ENCODE results near the gene ACTL7A.

Gene ACTL7A

DNA sequence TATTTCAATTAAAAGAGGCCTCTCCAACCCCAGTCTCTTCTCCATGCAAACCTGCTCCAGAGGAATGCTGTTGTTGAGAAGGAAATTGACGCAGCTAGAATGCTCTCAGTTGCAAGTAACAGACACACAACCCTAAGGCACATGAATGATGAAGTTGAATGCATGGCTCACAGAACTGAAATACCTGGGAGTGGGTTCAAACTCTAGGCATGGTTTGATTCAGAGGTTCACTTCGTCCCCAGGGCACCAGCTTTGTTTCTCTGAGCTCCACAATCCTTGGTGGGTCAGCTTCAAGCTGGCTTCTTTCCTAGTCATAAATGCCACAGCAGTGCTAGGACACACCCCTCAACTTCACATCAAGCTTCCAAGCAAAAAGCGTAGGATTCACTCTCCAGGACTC is 10.9 kb upstream of the ACTL7A start:
- Histone ChIP-seq H3K36me3 (ENCODE audit: insufficient read depth, low read length) (no peaks in the 10 kb centered on the region), H3K9me3 (replicated peaks; ENCODE audit: low read length) (no peaks in the 10 kb centered on the region), H3K9ac (ENCODE audit: low read depth, low read length) (no peak overlapping the region), H3K4me1 (ENCODE audit: control insufficient read depth, insufficient read depth, low read length) (no peaks in the 10 kb centered on the region), H3K4me3 (ENCODE audit: low read length) (no peak overlapping the region), H3K27me3 (ENCODE audit: control insufficient read depth, insufficient read depth, low read length) (peaks cover 13% of the 10 kb centered on the region), H3K4me2 (ENCODE audit: low read length) (no peak overlapping the region)

DNA sequence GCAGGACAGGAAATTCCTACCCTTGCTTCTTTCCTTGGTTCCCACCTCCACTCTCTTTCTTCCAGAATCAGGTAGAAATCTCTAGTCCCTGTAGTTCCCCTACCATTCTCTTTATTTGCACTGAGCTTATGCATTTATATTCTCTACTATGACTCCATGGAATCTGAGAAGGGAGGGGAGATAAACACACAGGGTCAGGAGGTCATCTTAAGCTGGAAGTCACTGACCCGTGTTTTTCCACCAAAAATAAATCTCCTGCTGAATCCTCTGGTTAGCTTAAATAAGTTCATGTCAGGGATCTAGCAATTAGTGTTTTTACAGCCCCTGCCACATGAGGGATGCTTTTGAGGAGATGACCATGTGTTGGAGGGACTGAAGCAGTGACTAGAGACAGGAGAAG is 10.0 kb upstream of the ACTL7A start:
- Histone ChIP-seq H3K4me1 (ENCODE audit: control insufficient read depth, insufficient read depth, low read length) (no peaks in the 10 kb centered on the region), H3K4me3 (ENCODE audit: low read length) (no peak overlapping the region), H3K9ac (ENCODE audit: low read depth, low read length) (no peak overlapping the region), H3K4me2 (ENCODE audit: low read length) (no peak overlapping the region), H3K9me3 (replicated peaks; ENCODE audit: low read length) (no peaks in the 10 kb centered on the region), H3K36me3 (ENCODE audit: insufficient read depth, low read length) (no peaks in the 10 kb centered on the region), H3K27me3 (ENCODE audit: control insufficient read depth, insufficient read depth, low read length) (peaks cover 13% of the 10 kb centered on the region)

DNA sequence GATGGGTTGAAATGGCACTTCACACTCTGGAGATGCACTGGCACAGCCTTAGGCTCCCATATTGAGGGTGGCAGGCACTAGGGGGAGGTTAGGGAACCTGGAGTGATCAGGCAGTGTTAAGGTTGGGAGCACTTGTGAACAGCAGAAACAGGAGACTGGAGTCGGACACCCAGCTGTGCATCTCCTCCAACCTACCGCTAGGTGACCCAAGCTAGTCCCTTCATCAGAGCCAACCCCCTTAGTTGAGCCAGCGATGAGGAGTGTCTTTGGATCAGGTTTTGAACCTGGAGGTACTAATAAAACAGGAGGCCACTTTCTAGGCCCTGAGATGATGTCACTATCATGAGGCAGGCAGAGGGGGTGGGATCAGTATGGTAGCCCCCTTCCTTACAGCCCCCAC is 8.0 kb upstream of the ACTL7A start:
- no peak overlapping the region for H3K9ac ChIP-seq (ENCODE audit: low read depth, low read length)
- H3K4me2 ChIP-seq (ENCODE audit: low read length) = no peak overlapping the region
- H3K4me3 ChIP-seq (ENCODE audit: low read length) = no peak overlapping the region
- H3K4me1 ChIP-seq (ENCODE audit: control insufficient read depth, insufficient read depth, low read length) = no peaks in the 10 kb centered on the region
- H3K27me3 ChIP-seq (ENCODE audit: control insufficient read depth, insufficient read depth, low read length) = peaks cover 13% of the 10 kb centered on the region
- no peaks in the 10 kb centered on the region for H3K9me3 ChIP-seq (replicated peaks; ENCODE audit: low read length)
- H3K36me3 ChIP-seq (ENCODE audit: insufficient read depth, low read length) = no peaks in the 10 kb centered on the region

DNA sequence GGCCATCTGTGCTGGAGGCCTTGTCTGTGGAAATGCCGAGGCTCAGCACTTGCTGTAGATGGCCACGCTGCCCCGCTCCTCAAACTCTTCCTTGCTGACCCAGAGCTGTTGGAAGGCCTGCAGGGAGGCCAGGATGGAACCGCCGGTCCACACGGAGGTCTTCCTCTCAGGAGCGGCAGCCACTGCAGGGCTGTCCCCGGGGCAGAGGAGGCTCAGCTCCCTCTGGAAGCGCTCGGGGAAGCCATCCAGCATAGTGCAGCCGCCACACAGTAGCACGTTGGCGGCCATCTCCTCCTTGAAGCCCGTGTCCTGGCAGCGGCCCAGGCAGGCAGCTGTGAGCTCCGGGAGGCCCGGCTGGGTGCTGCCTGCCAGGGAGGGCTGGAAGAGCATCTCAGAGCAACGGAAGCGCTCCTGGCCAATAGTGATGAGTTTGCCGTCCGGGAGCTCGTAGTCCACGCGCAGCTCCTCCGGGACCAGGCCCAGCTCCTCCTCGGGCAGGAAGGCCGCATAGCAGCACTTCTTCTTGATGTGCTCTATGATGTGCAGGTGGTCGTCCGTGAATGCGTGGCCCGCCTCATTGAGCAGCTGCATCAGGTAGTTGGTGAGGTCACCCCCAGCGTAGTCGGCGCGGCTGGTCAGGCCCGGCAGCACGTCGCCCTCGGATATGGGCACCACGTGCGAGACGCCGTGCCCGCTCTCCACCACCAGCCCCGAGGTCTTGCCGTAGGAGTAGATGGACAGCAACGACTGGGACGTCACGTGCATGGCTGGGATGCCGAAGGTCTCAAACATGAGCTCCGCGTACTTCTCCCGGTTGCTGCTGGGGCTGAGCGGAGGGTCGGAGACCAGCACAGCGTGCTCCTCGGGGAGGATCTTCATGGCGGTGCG is 7.2 kb upstream of the ACTL7A start:
- Histone ChIP-seq H3K9ac (ENCODE audit: low read depth, low read length) (no peak overlapping the region), H3K4me2 (ENCODE audit: low read length) (peak overlapping the region; percentile 17), H3K36me3 (ENCODE audit: insufficient read depth, low read length) (no peaks in the 10 kb centered on the region), H3K4me3 (ENCODE audit: low read length) (no peak overlapping the region), H3K27me3 (ENCODE audit: control insufficient read depth, insufficient read depth, low read length) (peaks cover 13% of the 10 kb centered on the region), H3K4me1 (ENCODE audit: control insufficient read depth, insufficient read depth, low read length) (no peaks in the 10 kb centered on the region), H3K9me3 (replicated peaks; ENCODE audit: low read length) (no peaks in the 10 kb centered on the region)

DNA sequence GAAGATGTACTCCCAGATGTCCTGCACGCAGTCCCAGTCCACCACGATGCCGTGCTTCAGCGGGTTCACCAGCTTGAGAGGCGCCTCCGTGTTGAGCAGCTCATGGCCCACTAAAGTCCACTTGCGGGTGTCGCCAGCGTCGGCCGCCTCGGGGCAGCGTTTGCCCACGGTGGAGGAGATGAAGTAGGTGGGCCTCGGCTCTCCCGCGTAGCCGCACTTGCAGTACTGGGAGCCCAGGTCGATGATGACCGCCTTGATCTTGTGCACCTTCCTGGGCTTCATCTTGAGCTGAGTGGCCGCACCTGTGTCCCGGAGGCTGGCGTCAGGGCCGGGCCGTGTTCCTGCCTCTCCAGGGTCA is 6.6 kb upstream of the ACTL7A start:
- Histone ChIP-seq H3K9ac (ENCODE audit: low read depth, low read length) (no peak overlapping the region), H3K4me2 (ENCODE audit: low read length) (no peak overlapping the region)

DNA sequence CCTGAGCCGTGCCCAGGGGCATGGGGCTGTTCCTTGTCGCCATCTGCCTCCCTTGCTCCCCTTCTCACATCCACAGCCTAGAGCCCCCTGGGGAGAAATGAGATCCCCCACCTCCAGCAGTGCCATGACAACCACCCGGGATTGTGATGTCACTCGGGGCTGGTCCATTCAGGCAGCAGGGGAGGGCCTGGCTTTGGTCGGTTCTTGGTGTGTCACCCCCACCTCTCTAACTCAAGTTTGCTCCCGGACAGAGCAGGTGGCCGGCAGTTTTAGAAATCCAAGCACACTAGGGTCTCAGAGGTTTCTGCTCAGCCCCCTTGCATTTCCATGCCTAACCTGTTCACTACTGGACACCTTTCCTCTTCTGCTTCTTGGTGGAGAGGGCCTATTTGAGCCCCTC is 6.2 kb upstream of the ACTL7A start, which contains the start of gene ACTL7B:
Gene ACTL7B, minus strand, starts transcription at position 99 of the 400 bp plus-strand sequence. Its CDS starts 56 bp downstream, at position 43.
- no peak within 1 kb of the TSS for H3K4me3 ChIP-seq (ENCODE audit: low read length)
- H3K9ac ChIP-seq (ENCODE audit: low read depth, low read length) = no peak within 1 kb of the TSS
- H3K4me2 ChIP-seq (ENCODE audit: low read length) = peak within 1 kb of the TSS; percentile 17
- no peaks in the 10 kb centered on the region for H3K9me3 ChIP-seq (replicated peaks; ENCODE audit: low read length)
- H3K36me3 ChIP-seq (ENCODE audit: insufficient read depth, low read length) = no peaks in the 10 kb centered on the region
- no peaks in the 10 kb centered on the region for H3K4me1 ChIP-seq (ENCODE audit: control insufficient read depth, insufficient read depth, low read length)
- peaks cover 10% of the 10 kb centered on the region for H3K27me3 ChIP-seq (ENCODE audit: control insufficient read depth, insufficient read depth, low read length)

More for the DNA sequence above, 6.6 kb upstream of the ACTL7A start:
- Histone ChIP-seq H3K36me3 (ENCODE audit: insufficient read depth, low read length) (no peaks in the 10 kb centered on the region), H3K4me1 (ENCODE audit: control insufficient read depth, insufficient read depth, low read length) (no peaks in the 10 kb centered on the region), H3K4me3 (ENCODE audit: low read length) (no peak overlapping the region), H3K9me3 (replicated peaks; ENCODE audit: low read length) (no peaks in the 10 kb centered on the region), H3K27me3 (ENCODE audit: control insufficient read depth, insufficient read depth, low read length) (peaks cover 13% of the 10 kb centered on the region)

DNA sequence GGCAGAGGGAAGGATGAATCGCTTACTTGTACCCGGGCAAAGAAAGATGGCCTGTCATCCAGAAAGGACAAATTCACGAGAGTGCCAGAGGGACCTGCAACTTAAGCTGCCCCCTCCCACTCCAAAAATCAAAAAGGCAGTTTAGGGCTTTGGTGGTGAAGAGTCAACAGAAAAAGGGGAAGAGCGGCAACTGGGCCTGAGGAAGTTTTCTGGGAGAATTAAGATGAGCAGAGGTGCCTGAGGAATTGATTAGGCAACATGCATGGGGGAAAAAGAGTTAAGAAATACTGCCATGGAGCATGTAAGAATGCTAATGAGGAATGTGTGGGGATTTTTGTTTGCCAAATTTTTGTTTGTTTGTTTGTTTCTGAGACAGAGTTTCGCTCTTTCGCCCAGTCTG is 4.5 kb upstream of the ACTL7A start:
- H3K4me1 ChIP-seq (ENCODE audit: control insufficient read depth, insufficient read depth, low read length) = no peaks in the 10 kb centered on the region
- H3K27me3 ChIP-seq (ENCODE audit: control insufficient read depth, insufficient read depth, low read length) = no peaks in the 10 kb centered on the region
- H3K9ac ChIP-seq (ENCODE audit: low read depth, low read length) = no peak overlapping the region
- no peaks in the 10 kb centered on the region for H3K9me3 ChIP-seq (replicated peaks; ENCODE audit: low read length)
- no peaks in the 10 kb centered on the region for H3K36me3 ChIP-seq (ENCODE audit: insufficient read depth, low read length)
- H3K4me2 ChIP-seq (ENCODE audit: low read length) = no peak overlapping the region
- no peak overlapping the region for H3K4me3 ChIP-seq (ENCODE audit: low read length)

DNA sequence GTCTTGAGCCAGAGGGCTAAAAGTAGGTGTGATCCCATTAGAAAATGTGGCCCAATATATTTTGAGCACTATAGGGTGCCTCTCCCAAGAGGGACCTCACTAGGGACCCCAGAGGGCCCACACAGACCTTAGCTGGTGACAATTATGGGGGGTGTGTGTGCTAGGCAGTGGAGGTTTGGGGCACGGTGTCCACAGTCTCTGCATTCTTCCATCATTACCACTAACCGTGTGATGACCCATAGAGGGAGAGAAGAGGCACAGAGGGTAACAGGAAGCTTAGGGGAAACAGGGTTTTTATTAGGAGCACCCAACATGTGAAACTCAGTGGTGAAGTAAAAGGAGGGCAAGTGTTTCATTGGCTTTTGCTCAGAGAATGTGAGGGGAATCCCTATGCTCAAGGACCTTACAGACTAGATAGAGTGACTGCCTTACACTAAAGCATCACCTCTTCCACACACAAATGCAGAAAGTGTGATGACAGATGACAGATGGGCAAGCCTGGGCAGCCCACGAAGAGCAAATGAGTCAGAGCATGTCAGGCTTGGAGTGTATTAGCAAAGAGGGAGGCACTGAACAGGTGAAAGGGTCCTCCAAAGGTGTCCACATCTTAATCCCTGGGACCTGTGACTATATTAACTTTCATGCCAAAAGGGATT is 2.5 kb upstream of the ACTL7A start:
- H3K4me3 ChIP-seq (ENCODE audit: low read length) = no peak overlapping the region
- no peaks in the 10 kb centered on the region for H3K9me3 ChIP-seq (replicated peaks; ENCODE audit: low read length)
- no peaks in the 10 kb centered on the region for H3K4me1 ChIP-seq (ENCODE audit: control insufficient read depth, insufficient read depth, low read length)
- no peak overlapping the region for H3K4me2 ChIP-seq (ENCODE audit: low read length)
- H3K36me3 ChIP-seq (ENCODE audit: insufficient read depth, low read length) = no peaks in the 10 kb centered on the region
- H3K27me3 ChIP-seq (ENCODE audit: control insufficient read depth, insufficient read depth, low read length) = no peaks in the 10 kb centered on the region
- H3K9ac ChIP-seq (ENCODE audit: low read depth, low read length) = no peak overlapping the region

DNA sequence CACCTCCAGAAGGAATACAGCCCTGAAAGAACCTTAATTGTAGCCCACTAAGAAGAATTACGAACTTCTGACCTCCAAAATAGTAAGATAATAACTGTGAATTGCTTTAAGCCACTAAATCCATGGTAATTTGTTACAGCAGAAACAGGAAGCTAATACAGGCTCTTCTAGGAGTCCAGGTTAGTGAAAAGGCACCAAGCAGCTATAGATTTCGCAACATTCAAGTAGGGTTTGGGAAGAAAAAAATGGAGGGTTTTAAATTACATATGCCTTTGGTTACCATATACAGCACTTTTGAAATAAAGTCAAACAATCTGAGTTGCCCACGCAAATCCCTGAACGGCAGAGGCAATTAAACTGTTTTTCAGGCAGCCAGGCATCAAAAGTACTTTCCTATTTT is 1.7 kb upstream of the ACTL7A start:
- no peak overlapping the region for H3K4me3 ChIP-seq (ENCODE audit: low read length)
- H3K4me1 ChIP-seq (ENCODE audit: control insufficient read depth, insufficient read depth, low read length) = peaks cover 4% of the 10 kb centered on the region
- no peaks in the 10 kb centered on the region for H3K36me3 ChIP-seq (ENCODE audit: insufficient read depth, low read length)
- H3K9me3 ChIP-seq (replicated peaks; ENCODE audit: low read length) = no peaks in the 10 kb centered on the region
- H3K27me3 ChIP-seq (ENCODE audit: control insufficient read depth, insufficient read depth, low read length) = no peaks in the 10 kb centered on the region
- no peak overlapping the region for H3K4me2 ChIP-seq (ENCODE audit: low read length)
- no peak overlapping the region for H3K9ac ChIP-seq (ENCODE audit: low read depth, low read length)

DNA sequence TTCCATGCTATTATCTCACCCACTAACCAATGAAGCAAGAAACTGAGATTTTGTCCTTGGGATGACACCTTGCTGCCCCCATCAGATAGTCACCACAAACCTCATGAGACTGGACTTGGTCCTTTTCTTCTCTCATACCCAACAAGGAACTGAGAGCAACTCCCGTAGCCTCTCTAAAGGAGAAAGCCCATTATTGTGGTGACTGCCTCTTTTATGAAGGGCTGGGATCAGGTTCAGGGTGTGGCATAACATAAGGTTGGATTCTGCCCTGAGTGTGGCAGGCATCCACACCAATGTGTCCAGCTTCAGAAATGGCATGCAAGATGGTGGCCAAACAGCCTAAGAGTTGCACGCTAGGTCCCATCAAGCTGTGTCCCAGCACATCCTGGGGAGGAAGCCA is 1.3 kb upstream of the ACTL7A start:
- H3K27me3 ChIP-seq (ENCODE audit: control insufficient read depth, insufficient read depth, low read length) = no peaks in the 10 kb centered on the region
- no peak overlapping the region for H3K9ac ChIP-seq (ENCODE audit: low read depth, low read length)
- H3K4me1 ChIP-seq (ENCODE audit: control insufficient read depth, insufficient read depth, low read length) = peaks cover 4% of the 10 kb centered on the region
- no peaks in the 10 kb centered on the region for H3K36me3 ChIP-seq (ENCODE audit: insufficient read depth, low read length)
- no peak overlapping the region for H3K4me3 ChIP-seq (ENCODE audit: low read length)
- H3K4me2 ChIP-seq (ENCODE audit: low read length) = no peak overlapping the region
- H3K9me3 ChIP-seq (replicated peaks; ENCODE audit: low read length) = no peaks in the 10 kb centered on the region

DNA sequence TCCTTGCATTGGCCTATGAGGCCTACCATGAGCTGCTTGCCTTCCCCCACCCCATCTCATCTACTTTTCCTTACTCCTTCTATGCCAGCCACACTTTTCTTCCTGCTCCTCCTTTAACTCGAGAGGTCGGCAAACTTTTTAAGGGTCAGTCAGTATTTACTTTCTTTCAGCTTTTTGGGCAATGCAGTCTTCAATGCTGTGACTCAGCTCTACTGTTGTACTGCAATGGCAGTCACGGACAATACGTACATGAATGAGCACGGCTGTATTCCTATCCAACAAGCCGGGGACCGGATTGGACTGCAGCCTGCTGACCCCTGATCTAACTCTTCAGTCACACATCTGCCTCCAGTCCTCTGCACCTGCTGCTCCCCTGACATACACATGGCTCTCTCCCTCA is 602 bp upstream of the ACTL7A start:
- no peaks in the 10 kb centered on the region for H3K9me3 ChIP-seq (replicated peaks; ENCODE audit: low read length)
- no peak overlapping the region for H3K9ac ChIP-seq (ENCODE audit: low read depth, low read length)
- no peaks in the 10 kb centered on the region for H3K27me3 ChIP-seq (ENCODE audit: control insufficient read depth, insufficient read depth, low read length)
- H3K4me2 ChIP-seq (ENCODE audit: low read length) = no peak overlapping the region
- peaks cover 4% of the 10 kb centered on the region for H3K4me1 ChIP-seq (ENCODE audit: control insufficient read depth, insufficient read depth, low read length)
- H3K36me3 ChIP-seq (ENCODE audit: insufficient read depth, low read length) = no peaks in the 10 kb centered on the region
- H3K4me3 ChIP-seq (ENCODE audit: low read length) = no peak overlapping the region

DNA sequence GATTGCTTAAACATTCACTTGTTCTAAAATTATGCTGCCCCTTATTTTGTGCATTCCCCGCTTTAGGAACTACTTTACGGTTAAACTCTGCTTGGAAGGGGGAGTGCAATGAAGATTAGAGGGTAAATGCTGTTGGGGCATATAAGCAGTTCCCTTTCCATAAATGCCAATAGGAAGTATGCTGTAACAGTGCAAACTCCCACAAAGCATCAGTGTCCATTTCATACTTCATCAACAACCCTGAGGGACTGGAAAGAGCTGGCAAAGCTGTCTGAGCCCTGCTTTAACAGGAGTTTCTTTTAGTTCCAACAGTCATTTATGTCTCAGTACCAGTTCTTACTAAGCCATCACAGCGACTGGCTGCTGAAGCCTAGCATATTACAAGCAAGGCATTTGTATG is 1.8 kb downstream of the ACTL7A start:
- H3K4me1 ChIP-seq (ENCODE audit: control insufficient read depth, insufficient read depth, low read length) = peaks cover 17% of the 10 kb centered on the region

More for the DNA sequence above, 1.8 kb downstream of the ACTL7A start:
- Histone ChIP-seq H3K4me2 (ENCODE audit: low read length) (no peak overlapping the region), H3K9ac (ENCODE audit: low read depth, low read length) (no peak overlapping the region), H3K36me3 (ENCODE audit: insufficient read depth, low read length) (peaks cover 3% of the 10 kb centered on the region), H3K27me3 (ENCODE audit: control insufficient read depth, insufficient read depth, low read length) (no peaks in the 10 kb centered on the region), H3K4me3 (ENCODE audit: low read length) (no peak overlapping the region), H3K9me3 (replicated peaks; ENCODE audit: low read length) (no peaks in the 10 kb centered on the region)

Data from skeletal muscle satellite cell (primary cell).